RWPE2 (cell line): Measurements from ENCODE around the gene RALGAPB.
"Not testable (repeated sequence)": the region's sequence is repeated elsewhere in the genome, so short reads cannot be mapped to it uniquely, and the experiment has no call there.

ENCODE experiments used
- ATAC-seq: fragments of 200-7000 bp; cut with Tn5 transposase; 3 replicates; pipeline ENCODE4 v1.9.1; 2021; ENCODE audit warnings: low read depth
- DNase-seq: peaks from one replicate; pipeline ENCODE4 v3.0.0-alpha.2; 2020; ENCODE audit warnings: low spot score
- H3K27ac ChIP-seq: fragments of 450-650 bp; 2 replicates; pipeline ENCODE4 v1.5.1; 2017; ENCODE audit warnings: mild to moderate bottlenecking; ENCODE audit not compliant: poor library complexity, severe bottlenecking
- H3K27me3 ChIP-seq: fragments of 250-450 bp; sonication (Bioruptor Pico); 2 replicates; pipeline ENCODE4 v1.5.1; 2021; ENCODE audit warnings: mild to moderate bottlenecking, moderate library complexity; ENCODE audit not compliant: insufficient read depth, poor library complexity, severe bottlenecking
- H3K36me3 ChIP-seq: fragments of 250-450 bp; sonication (Bioruptor Pico); 2 replicates; pipeline ENCODE4 v1.5.1; 2020; ENCODE audit warnings: low read depth, mild to moderate bottlenecking, moderate library complexity
- H3K4me1 ChIP-seq: fragments of 250-450 bp; sonication (Bioruptor Pico); 2 replicates; pipeline ENCODE4 v1.5.1; 2021; ENCODE audit warnings: mild to moderate bottlenecking, moderate library complexity; ENCODE audit not compliant: insufficient read depth, poor library complexity, severe bottlenecking
- H3K4me3 ChIP-seq: fragments of 250-450 bp; sonication (Bioruptor Pico); 2 replicates; pipeline ENCODE4 v1.5.1; 2021; ENCODE audit warnings: mild to moderate bottlenecking, moderate library complexity; ENCODE audit not compliant: severe bottlenecking
- H3K9me3 ChIP-seq: fragments of 250-450 bp; sonication (Bioruptor Pico); 2 replicates; pipeline ENCODE4 v1.5.1; 2021; ENCODE audit warnings: mild to moderate bottlenecking, moderate library complexity; ENCODE audit not compliant: severe bottlenecking
- TF ChIP-seq, protein P1 (sequence below): fragments of 450-650 bp; IDR thresholded peaks from one replicate; pipeline ENCODE4 v1.5.1; 2017; ENCODE audit warnings: mild to moderate bottlenecking, moderate library complexity; ENCODE audit not compliant: poor library complexity, severe bottlenecking

RALGAPB gene

GRCh38 chr20:38427655-38428023 is 45.0 kb upstream of the RALGAPB start:
- H3K27ac ChIP-seq, result no peak overlapping the region

DNA sequence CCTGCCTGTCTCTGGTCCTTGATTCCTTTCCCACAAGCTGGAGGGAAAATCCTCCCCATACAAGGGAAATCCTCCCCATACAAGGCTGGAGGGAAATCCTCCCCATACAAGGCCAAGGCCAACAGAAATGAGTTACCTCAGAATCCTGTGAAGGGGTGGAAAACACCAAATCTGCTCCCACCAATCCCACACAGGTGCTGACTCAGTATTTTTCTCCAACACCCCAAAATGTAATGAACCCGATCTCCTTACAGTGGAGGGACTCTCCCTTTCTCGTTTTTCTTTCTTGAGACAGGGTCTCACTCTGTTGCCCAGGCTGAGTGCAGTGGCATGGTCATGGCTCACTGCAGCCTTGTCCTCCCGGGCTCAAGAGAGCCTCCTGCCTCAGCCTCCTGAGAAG is 43.8 kb upstream of the RALGAPB start:
- peaks cover 21% of the 10 kb centered on the region for H3K4me1 ChIP-seq
- TF ChIP-seq, protein P1, sequence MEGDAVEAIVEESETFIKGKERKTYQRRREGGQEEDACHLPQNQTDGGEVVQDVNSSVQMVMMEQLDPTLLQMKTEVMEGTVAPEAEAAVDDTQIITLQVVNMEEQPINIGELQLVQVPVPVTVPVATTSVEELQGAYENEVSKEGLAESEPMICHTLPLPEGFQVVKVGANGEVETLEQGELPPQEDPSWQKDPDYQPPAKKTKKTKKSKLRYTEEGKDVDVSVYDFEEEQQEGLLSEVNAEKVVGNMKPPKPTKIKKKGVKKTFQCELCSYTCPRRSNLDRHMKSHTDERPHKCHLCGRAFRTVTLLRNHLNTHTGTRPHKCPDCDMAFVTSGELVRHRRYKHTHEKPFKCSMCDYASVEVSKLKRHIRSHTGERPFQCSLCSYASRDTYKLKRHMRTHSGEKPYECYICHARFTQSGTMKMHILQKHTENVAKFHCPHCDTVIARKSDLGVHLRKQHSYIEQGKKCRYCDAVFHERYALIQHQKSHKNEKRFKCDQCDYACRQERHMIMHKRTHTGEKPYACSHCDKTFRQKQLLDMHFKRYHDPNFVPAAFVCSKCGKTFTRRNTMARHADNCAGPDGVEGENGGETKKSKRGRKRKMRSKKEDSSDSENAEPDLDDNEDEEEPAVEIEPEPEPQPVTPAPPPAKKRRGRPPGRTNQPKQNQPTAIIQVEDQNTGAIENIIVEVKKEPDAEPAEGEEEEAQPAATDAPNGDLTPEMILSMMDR, result no peak
- ATAC-seq (no peak), DNase-seq (no peak)
- H3K9me3 ChIP-seq, result no peaks in the 10 kb centered on the region
- H3K4me3 ChIP-seq, result no peak overlapping the region
- peaks cover 100% of the 10 kb centered on the region for H3K36me3 ChIP-seq
- H3K27me3 ChIP-seq, result no peaks in the 10 kb centered on the region
- H3K27ac ChIP-seq, result no peak overlapping the region

More at GRCh38 chr20:38427655-38428023, 45.0 kb upstream of the RALGAPB start:
- TF ChIP-seq, protein P1, result no peak
- DNase-seq, result no peak
- no peaks in the 10 kb centered on the region for H3K9me3 ChIP-seq
- no peak for ATAC-seq
- H3K36me3 ChIP-seq, result peaks cover 100% of the 10 kb centered on the region
- H3K27me3 ChIP-seq, result no peaks in the 10 kb centered on the region
- H3K4me3 ChIP-seq, result no peak overlapping the region
- H3K4me1 ChIP-seq, result peaks cover 12% of the 10 kb centered on the region

- TF ChIP-seq, protein P1, result no peak
- Histone ChIP-seq H3K4me3 (no peak overlapping the region), H3K27me3 (no peaks in the 10 kb centered on the region), H3K36me3 (peaks cover 100% of the 10 kb centered on the region), H3K27ac (no peak overlapping the region), H3K4me1 (peaks cover 22% of the 10 kb centered on the region), H3K9me3 (no peaks in the 10 kb centered on the region)
- no peak for ATAC-seq
- DNase-seq, result no peak
These were observed 43.3 kb upstream of the RALGAPB start for GRCh38 chr20:38429301-38429700.

DNA sequence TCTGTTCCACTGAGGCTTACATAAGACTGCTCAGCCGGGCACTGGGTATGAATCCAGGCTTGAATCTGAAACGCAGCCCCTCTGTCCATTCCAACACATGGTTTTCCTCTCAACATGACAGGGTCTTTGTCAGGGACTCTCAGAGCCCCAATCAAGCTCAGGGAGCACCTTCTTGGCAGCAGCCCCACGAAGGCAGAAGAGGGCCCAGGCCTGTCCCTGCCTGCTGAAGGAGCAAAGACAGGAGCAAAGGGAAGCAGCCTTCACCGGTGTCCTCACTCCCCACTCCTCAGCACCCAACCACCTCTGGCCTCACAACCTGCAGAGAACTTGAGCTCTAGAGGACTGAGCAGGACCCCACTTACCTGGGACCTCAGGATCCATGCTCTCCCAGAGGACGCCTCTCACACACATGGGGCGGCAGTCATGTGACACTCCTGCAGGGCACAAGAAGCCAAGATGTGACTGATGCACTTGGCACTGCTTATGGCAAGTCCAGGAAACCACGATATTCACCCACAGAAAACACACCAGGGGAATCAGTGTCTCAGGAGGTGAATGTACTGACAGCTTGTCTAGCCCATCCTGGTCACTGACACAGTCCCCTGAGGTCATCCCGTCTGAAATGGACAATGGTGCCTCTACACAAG is 41.8 kb upstream of the RALGAPB start:
- H3K9me3 ChIP-seq, result no peaks in the 10 kb centered on the region
- ATAC-seq, result no peak
- DNase-seq, result no peak
- TF ChIP-seq, protein P1, result no peak
- H3K4me3 ChIP-seq, result no peak overlapping the region
- no peaks in the 10 kb centered on the region for H3K27me3 ChIP-seq
- H3K36me3 ChIP-seq, result peaks cover 92% of the 10 kb centered on the region
- H3K4me1 ChIP-seq, result peaks cover 22% of the 10 kb centered on the region
- no peak overlapping the region for H3K27ac ChIP-seq

DNA sequence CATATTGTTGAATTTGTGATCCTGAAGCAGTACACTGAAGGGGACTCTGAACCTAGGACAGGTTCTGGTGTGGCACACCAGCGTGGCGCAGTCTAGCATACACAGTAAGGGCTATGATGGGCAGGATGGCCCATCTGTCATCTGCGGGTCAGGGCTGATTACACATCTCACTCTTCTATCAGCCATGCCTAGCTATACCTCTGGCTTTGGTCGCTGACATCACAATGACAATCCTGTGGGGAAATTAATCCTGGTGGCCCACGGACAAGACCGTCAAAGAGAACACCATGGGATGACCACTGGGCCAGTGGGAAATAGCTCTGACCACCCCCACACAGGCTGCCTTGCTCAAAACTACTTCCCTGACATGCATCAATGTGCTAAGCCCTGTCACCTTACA is 40.4 kb upstream of the RALGAPB start:
- no peak for ATAC-seq
- Histone ChIP-seq H3K4me1 (peaks cover 11% of the 10 kb centered on the region), H3K27me3 (no peaks in the 10 kb centered on the region), H3K36me3 (peaks cover 77% of the 10 kb centered on the region), H3K4me3 (no peak overlapping the region), H3K9me3 (no peaks in the 10 kb centered on the region), H3K27ac (no peak overlapping the region)
- TF ChIP-seq, protein P1, result no peak
- no peak for DNase-seq

DNA sequence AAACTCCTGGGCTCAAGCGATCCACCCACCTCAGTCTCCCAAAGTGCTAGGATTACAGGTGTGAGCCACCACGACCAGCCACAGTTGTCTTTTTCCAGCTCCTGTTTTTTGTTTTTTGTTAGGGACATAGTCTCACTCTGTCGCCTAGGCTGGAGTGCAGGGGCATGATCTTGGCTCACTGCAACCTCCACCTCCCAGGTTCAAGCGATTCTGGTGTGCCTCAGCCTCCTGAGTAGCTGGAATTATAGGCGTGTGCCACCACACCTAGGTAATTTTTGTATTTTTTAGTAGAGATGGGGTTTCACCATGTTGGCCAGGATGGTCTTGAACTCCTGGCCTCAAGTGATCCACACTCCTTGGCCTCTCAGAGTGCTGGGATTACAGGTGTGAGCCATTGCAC is 39.8 kb upstream of the RALGAPB start:
- not testable (repeated sequence) for ATAC-seq, H3K4me3 ChIP-seq, H3K27ac ChIP-seq

More for the DNA sequence above, 39.8 kb upstream of the RALGAPB start:
- not testable (repeated sequence) for H3K9me3 ChIP-seq, H3K4me1 ChIP-seq, H3K27me3 ChIP-seq, DNase-seq
- H3K36me3 ChIP-seq, result peaks cover 71% of the 10 kb centered on the region
